NOMO-1 treated with DMSO at 0.1 percent for 48 hours (cell line): Measurements from ENCODE around the gene ACSBG1.
"Not testable (repeated sequence)": the region's sequence is repeated elsewhere in the genome, so short reads cannot be mapped to it uniquely, and the experiment has no call there.

Experiments
- DNase-seq: peaks from one replicate; lab custom pipeline; 2025; ENCODE audit not compliant: unreplicated experiment; lab: John Stamatoyannopoulos, UW

The ACSBG1 gene

DNA sequence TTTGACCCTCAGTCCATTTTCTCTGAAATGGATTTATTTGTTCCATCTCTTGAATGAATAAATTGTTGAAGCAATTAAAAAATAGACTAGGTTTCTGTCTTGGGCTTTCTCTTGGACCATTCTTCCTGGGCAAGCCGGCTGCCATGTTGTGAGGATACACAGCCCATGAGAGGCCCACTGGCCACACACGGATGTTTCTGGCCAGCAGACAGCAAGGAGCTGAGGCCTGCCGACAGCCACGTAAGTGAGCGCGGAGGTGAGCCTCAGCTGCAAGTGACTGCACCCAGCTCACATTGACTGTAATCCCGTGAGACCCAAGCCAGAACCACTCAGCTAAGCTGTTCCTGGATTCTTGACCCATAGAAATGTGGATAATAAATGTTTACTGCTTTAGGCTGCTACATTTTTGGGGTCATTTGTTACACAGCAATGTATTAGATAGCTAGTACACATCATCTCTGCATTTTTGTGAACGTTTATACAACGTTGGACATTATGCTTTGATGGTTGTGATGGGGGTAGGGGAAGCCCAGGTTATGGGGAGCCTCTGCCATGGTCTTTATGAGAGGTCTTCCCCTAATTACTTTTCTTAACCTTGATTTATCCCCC lies 62.4 kb downstream of the ACSBG1 start:
- no peak for DNase-seq

DNA sequence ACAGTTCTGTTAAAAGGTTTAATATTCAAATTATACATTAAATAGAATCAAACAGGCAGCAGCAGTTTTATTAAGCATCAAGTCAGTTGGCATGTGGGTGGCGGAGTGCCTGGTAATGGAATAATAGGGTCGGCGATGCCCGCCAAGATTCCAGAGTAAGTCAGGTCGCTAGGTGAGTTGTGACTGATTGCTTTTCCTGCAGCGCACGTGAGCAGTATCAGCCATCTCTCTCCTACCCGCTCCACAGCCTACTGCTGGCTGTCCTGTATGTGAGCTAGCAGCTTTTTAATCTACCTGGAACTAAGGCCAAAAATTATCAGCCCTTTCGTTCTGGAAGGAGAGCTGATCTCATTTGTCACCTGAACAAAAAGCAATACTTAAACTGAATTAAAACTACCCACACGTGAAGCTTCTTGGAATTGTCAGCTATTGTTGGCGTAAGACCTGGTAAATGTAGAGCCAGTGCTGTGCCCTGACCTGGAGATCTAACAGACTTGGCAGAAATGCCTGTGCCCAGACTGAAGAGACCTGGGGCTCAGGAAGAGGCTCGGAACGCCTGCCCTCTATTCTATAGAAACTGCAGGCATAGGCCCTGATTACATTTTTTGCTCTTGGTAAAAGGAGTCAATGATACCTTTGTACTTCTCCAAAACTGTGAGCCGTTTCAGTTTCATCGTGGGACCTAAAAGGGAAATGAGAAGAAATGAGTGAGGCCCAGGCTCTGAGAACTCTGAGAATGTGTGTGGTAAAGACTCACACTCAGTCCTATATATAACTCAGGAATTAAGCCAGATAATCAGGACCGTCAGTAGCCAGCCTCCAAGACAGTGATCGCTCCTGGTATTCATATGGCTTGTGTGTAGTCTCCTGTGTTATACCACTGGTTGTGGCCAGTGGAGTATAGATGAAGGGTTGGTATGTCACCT lies 63.3 kb downstream of the ACSBG1 start:
- peak; percentile 94 for DNase-seq

DNA sequence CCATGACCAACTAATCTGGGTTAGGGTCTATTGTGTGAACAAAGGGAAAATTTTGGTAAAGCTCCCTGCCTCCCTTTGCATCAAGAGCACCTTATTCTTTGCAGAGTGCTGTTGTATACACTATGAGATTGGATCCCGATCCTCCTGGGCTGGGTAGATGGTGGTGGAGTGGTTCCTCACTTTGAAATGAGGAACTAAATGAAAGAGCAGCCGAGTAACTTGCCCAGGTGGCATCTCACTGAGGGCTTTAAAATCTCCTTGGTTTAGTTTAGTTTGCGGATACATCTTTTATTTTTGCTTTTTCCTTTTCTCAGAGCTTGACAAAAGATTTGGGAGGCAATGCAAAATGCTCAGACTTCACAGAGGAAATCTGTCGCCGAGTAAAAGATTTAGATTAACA lies 65.8 kb downstream of the ACSBG1 start:
- peak; percentile 4 for DNase-seq

DNA sequence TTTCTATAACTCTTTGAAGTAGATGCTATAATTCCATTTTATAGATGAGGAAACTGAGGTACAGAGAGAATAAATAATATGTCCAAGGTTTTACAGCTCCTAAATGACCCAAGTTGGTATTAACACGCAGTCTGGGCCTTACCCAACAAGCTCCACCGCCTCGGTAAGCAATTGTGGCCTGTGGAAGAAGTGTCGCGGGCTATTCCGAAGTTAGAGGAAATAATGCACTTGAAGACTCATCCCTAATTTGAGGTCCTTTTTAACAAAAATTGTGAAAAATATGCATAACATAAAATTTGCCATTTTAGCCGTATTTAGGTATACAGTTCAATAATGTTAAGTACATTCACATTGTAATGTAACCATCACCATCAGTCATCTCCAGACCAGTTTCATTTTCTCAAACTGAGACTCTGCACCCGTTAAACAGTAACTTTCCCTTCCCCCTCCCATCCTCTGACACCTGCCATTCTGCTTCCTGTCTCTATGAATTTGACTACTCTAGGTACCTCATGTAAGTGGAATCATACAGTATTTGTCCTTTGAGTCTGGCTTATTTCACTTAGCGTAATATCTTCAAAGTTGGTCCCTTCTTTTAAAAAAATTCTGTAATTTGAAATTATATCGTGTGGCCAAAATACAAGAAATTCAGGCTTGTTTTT lies 67.0 kb downstream of the ACSBG1 start:
- DNase-seq: no peak

DNA sequence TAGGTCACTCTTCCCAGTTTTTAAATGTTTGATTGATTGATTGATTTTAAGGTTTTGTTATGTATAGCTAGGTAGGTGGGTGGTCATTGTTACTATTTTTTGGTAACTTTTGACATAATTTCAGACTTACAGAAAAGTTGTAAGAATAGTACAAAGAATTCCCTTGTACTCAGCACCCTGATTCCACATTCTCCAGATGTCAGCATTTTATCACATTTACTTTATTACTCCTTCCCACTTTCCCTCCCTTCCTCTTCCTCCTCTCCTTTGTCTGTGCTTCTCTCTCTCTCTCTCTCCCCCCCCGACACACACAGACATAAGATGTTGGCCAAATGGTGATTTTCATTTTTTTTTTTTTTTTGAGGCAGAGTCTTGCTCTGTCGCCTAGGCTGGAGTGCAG lies 70.4 kb downstream of the ACSBG1 start:
- DNase-seq: no peak

DNA sequence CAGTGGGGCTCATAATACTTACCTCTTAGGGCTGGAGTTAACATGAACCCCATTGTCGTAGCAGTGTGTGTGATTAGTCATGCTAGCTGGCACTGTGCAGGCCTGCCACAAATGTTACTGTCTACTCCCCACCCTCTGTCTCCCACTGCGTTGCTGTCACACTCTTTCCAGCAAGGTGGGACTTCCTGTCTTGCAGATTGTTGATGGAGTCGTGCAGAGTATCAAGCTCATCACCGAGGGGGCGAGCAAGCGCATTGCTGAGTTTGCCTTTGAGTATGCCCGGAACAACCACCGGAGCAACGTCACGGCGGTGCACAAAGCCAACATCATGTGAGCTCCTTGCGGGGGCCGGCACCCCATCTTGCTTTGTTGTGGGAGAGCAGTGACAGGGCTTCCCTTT lies 72.3 kb downstream of the ACSBG1 start:
- DNase-seq: no peak

DNA sequence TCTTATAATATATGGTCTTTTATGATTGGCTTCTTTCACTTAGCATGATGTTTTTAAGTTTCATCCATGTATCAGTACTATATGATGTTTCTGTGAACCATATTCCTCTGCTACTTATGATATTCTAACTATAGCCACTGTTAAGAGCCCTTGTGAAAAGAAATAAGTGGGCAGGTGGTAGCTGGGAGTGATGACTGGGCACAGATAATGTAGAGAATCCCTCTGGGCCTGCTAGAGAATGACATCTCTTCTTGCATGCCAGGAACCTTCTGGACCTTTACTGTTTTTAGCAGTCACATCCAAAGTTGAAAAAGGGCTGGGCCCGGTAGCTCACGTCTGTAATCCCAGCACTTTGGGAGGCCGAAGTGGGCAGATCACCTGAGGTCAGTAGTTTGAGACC lies 75.0 kb downstream of the ACSBG1 start:
- DNase-seq: no peak

DNA sequence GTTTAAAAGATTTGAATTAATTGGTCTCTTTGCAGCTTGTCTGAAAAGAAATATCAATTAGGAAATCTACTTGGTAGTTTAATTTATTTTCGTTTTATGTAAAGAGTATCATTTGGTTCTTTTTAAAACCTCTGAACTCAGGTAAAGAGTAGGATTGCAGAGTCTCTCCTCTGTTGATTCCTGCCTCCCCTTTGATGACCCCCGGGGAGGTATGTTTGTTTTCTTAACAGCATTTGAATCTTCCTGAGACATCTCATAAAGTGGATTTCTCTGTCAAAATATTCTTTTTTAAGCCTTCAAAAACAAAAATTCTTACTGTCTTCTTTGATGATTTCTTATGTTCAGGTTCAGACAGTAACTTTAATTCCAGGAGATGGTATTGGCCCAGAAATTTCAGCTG lies 77.2 kb downstream of the ACSBG1 start:
- DNase-seq: no peak

DNA sequence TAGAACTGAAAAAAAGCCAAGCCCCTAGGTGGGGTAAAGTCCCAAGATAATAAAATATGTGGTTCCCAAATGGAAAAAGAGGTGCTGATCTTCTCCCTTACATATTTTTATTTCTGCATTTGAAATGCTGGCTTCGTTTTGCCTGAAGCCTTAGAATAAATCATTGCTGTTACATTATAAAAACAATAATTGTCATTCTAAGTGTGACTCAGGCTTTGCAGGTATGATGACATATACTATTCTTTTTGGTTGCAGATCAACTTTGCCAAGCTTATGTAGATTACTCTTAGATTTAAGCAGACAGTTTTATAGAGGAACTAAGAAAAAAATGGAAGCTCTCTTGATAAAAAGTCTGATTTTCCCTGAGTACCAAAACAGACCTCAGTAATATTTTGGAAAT lies 77.7 kb downstream of the ACSBG1 start:
- no peak for DNase-seq

DNA sequence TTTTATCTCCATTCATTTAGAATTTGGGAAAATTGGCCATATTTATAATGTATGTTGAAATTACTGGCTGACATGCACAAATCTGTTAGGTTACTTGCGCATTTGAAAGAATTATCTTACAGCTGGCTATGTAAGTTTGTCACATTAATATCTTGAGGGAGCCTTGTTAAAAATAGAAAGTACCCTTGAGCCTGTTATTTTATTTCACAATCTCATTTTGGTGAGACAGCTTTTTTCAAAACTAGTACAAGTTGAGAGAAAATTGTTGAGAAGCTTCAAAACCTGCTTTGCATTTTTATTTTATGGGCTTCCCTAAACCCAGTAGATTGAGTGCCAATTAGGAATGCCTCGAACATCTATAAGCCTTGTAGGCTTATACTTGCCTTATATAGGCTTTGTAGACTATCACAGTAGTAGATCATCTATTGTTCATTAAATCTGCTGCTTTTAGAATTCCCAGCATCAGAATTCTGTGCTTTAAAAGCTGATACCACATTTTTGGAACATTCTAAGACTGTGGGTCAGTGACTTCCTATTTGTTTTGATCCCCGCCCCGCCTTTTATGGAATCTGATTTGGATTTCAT lies 78.9 kb downstream of the ACSBG1 start:
- peak; percentile 27 for DNase-seq

DNA sequence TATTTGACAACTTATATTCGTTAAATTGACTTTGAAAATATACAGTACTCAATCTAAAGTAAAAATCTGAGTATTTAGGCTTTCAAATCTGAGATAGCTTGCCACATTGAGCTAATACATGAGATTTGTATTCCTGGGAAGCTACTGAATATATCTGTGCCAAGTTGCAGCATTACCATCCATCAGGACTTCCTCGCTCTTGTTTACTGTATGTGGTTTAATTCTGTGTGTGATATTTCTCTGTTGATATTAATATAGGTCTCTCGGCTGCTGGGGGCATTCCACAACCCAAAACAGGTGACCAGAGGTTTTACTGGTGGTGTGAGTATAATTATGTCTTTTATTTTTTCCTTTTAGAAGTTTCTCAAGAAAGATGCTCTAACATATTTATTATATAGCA lies 79.4 kb downstream of the ACSBG1 start:
- no peak for DNase-seq

DNA sequence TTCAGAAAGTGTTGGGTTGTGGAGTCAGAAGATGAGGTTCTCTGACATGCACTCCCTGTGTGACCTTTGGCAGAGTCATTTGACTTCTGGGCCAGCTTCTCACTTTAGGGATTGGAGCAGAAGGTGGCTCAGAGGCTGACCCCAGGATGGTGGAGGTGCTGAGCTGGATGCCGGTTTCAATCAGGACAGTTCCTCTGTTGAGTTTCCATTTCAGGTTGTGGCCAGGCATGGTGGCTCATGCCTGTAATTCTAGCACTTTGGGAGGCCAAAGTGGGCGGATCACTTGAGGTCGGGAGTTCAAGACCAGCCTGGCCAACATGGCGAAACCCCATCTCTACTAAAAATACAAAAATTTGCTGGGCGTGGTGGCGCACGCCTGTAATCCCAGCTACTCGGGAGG lies 83.3 kb downstream of the ACSBG1 start:
- DNase-seq: not testable (repeated sequence)

DNA sequence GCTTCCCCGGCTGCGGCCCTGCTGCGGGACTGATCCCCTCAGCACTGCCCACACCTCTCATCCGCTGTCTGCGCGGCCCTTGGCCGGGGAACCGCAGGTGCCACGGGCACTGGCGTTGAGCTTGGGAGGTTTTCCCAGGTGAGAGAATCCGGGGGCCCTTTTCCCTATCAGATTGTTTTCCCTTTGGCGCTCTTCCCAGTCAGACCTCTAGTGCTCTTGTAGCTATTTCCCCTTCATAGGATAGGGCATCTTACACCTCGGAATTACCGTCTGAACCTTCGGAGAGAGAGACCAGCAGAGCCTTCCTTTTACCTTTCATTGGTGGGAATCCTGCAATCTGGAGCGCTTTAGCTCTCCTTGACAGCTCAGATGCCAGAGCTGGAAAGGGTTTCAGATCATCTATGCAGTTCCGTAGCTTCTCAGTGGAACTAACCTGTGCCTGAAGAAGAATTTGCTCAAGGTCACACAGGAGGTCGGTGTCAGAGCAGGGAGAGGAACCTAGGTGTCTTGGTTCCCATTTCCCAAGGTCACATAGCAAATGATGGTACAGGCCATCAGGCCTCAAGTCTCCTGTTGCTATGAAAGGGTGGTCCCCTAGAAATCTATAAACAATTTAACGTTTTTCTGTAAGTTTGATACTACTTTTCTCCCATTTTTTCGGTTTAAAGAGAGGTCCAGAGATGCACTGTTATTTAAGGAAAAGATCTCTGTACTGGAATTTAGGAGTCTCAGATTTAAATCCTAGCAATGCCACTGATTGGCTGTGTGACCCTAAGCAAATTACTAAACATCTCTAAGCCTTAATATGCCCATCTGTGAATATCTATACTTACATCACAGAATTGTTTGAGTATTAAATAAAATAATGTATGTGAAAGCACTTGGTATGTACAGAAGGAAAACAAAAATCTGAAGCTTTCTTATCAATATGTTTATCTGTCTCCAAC lies 84.3 kb downstream of the ACSBG1 start:
- no peak for DNase-seq

DNA sequence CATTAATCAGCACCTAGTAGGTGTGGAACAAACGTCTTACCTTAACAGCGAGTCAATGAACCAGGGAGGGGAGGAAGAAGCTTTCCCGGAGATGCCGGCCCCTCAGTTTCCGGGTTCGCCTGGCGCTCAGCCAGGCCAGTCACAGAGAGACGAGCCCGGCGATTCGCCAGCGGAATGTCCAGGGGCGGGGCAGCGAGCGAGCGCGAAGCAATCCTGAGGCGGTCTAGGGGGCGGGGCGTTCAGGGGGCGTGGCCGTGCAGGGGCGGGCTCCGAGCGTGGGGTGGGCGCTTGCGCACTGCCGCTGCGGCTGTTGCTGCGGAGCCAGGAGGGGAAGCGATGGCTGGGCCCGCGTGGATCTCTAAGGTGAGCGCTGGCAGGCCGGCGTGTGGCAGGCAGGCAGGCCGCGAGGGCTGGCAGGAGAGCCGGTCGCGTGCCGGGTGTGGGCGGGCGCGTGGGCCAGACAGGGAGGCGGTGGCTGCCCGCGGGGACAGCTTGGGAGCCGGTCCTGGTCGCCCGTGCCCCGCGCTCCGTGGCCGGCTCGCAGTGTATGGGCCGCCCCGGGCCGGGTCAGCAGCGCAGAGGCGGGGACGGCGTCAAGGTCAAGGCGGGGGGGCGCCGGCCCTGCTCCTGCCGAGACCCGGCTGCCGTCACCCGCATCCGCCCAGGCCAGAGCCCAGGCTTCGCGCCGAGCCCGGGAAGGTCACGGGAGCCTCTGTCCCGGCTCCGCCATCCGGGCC lies 85.1 kb downstream of the ACSBG1 start, which contains the start of gene IDH3A:
IDH3A (plus strand) TSS at position 295 of the 737 bp plus-strand sequence; CDS start at position 337, 42 bp downstream.
- peak; percentile 93 for DNase-seq

DNA sequence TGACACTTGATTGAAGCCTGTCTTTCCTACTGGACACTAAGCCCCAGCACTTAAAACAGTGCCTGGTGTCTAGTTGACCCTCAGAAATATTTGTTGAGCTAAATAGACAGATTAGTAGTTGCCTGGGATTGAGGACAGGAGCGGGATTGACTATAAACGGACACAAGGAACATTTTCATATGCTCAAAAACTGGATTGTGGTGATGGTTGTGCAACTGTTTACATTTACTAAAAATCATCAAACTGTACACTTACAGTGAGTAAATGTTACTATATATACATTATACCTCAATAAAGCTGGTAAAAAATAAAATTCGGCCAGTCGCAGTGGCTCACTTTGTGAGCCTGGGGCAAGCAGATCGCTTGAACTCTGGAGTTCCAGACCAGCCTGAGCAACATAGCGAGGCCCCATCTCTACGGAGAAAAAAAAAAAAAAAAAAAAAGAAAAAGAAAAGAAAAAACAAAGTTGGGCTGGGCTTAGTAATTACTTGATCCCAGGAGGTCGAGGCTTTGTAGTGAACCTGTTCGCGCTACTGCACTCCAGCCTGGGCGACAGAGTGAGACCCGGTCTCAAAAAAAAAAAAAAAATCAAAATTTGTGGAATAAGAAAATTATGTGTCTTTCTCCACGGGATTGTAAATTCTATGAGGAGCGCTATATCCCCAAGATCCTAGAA lies 85.8 kb downstream of the ACSBG1 start:
- DNase-seq: no peak

DNA sequence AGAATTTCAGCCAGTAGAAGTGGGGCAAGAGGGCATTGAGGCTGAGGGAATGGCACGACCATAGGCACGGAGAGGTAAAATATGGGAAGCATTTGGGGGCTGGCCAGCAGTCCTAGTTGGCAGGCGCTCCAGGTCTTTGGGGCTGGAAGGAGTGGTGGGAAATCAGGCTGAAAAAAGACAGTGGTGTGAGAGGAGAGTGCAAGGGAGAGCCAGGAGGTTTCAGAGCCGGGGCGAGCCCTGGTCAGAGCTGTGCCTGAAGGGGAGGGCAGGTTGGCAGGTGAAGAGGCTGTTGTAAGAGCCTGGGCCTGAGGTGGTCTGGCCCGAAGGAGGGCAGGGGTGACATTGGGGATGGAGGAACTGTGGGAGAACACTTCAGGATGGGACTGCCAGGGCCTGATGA lies 86.8 kb downstream of the ACSBG1 start:
- no peak for DNase-seq

DNA sequence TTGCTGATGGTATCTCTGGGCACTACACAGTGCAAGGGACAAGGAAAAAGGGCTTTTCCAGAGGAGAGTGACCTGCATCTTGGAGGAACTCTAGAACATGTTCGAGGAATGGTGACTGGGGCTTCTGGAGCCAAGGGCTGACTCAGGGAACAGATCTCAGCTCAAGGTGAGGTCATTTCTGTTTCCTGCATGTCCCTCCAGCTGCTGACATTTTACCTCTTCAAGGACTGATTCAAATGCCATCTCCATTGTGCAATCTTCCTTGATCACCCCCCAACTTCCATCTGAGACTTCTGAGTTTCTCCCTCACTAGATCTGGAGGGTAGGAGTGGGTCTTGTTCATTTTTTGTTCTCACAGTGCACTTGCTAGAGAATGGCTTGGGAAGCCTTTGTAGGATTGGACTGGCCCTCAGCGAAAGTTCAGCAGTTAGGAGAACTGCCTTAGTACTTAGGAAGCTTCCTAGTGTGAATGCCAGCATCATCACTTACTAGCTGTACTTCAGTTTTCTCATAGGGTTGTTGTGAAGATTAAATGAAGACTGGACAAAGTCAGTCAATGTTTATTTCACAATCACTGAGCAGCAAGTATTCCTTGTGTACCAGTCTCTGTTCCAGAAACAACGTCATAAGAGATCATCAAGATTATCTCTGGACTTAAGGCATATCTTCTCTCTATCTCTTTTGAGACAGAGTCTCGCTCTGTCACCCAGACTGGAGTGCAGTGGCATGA lies 87.8 kb downstream of the ACSBG1 start:
- DNase-seq: no peak

DNA sequence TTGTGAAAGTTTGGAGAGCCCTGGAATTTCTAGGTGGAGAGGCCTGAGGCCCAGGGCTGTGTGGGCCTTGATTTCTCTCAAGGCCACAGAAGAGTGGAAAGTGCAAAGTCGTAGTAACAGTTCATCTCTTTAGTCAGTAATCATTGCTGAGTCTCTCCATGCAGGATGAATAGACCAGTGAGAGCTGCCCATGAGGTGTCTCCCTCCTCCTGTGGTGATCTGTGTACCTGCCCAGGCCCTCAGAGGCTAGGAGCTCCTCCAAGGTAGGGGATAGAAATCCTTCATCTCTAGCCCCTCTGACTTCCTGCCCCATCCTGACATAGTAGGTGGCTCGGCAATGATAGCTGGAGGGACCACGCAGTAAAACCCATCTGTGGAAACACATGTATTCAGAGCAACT lies 92.0 kb downstream of the ACSBG1 start:
- no peak for DNase-seq

DNA sequence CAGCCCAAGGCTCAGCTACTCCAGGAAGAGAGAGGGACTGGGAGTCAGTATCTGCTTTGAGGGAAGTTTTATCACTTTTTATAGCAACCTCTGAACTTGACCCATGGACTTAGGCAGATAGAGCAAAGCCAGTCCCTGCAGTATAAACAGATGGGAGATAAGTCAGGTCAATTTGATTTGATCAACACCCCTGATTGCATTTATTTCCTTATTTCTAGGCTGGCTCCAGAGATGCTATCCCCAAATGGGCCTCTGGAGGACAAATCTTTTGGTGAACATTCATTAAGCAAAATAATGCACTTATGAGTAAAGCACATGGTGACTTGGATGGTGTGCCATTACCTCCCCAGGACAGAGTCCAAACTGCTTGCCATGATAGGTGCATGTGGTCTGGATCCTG lies 94.1 kb downstream of the ACSBG1 start:
- no peak for DNase-seq
